H9 (cell line): Measurements from ENCODE around the gene CPB2. TPM values are rescaled to one million over a fixed set of nuclear protein-coding genes. Genes with fewer than 3 reads are reported as not detected.

Experiments used
- DNase-seq: peaks from one replicate; pipeline ENCODE4 v3.0.0-alpha.2; 2017
- H2AFZ ChIP-seq: one replicate; pipeline ENCODE4 v1.6.1; 2013; ENCODE audit warnings: mild to moderate bottlenecking, low read length, control low read depth, moderate library complexity
- H2AK5ac ChIP-seq: 2 replicates; pipeline ENCODE4 v1.6.1; 2013; ENCODE audit warnings: low read length, control low read depth, mixed read lengths; ENCODE audit not compliant: insufficient read length
- H2BK120ac ChIP-seq: one replicate; pipeline ENCODE4 v1.6.1; 2013; ENCODE audit warnings: low read depth, mild to moderate bottlenecking, low read length, control low read depth, inconsistent platforms; ENCODE audit not compliant: poor library complexity, severe bottlenecking
- H2BK12ac ChIP-seq: 2 replicates; pipeline ENCODE4 v1.6.1; 2013; ENCODE audit warnings: low read length, control low read depth, mixed read lengths, low read depth; ENCODE audit not compliant: insufficient read length
- H2BK15ac ChIP-seq: 2 replicates; pipeline ENCODE4 v1.6.1; 2013; ENCODE audit warnings: low read depth, low read length, control low read depth
- H2BK20ac ChIP-seq: one replicate; pipeline ENCODE4 v1.6.1; 2013; ENCODE audit warnings: low read depth, mild to moderate bottlenecking, low read length, control low read depth, inconsistent platforms; ENCODE audit not compliant: poor library complexity, severe bottlenecking
- H2BK5ac ChIP-seq: 2 replicates; pipeline ENCODE4 v1.6.1; 2013; ENCODE audit warnings: low read length, control low read depth, mixed read lengths; ENCODE audit not compliant: insufficient read length
- H3K14ac ChIP-seq: 2 replicates; pipeline ENCODE4 v1.6.1; 2013; ENCODE audit warnings: low read length, control low read depth; ENCODE audit not compliant: insufficient read depth
- H3K18ac ChIP-seq: 2 replicates; pipeline ENCODE4 v1.6.1; 2013; ENCODE audit warnings: low read depth, mild to moderate bottlenecking, mixed read lengths, low read length, control low read depth; ENCODE audit not compliant: insufficient read length
- H3K23ac ChIP-seq: 2 replicates; pipeline ENCODE4 v1.6.1; 2013; ENCODE audit warnings: low read length, control low read depth, mixed read lengths, low read depth; ENCODE audit not compliant: insufficient read length
- H3K23me2 ChIP-seq: 2 replicates; pipeline ENCODE4 v1.6.1; 2013; ENCODE audit warnings: low read depth, mild to moderate bottlenecking, mixed read lengths, low read length, control low read depth; ENCODE audit not compliant: insufficient read length, poor library complexity, severe bottlenecking
- H3K27ac ChIP-seq: 2 replicates; pipeline ENCODE4 v1.5.1; 2013; ENCODE audit warnings: low read length, control low read depth, mixed read lengths, low read depth; ENCODE audit not compliant: insufficient read length
- H3K27me3 ChIP-seq: 2 replicates; pipeline ENCODE4 v1.6.1; 2013; ENCODE audit warnings: low read length, control low read depth, inconsistent platforms; ENCODE audit not compliant: insufficient read depth
- H3K4ac ChIP-seq: 2 replicates; pipeline ENCODE4 v1.6.1; 2013; ENCODE audit warnings: low read depth, mild to moderate bottlenecking, control low read depth, inconsistent platforms, low read length, moderate library complexity
- H3K4me1 ChIP-seq: 2 replicates; pipeline ENCODE4 v1.6.1; 2013; ENCODE audit warnings: low read length, control low read depth, inconsistent platforms; ENCODE audit not compliant: insufficient read depth
- H3K4me2 ChIP-seq: 2 replicates; pipeline ENCODE4 v1.6.1; 2013; ENCODE audit warnings: low read length, control low read depth, mixed read lengths; ENCODE audit not compliant: insufficient read length, insufficient read depth
- H3K56ac ChIP-seq: 2 replicates; pipeline ENCODE4 v1.6.1; 2013; ENCODE audit warnings: low read depth, mild to moderate bottlenecking, mixed read lengths, low read length, control low read depth; ENCODE audit not compliant: insufficient read length
- H3K79me1 ChIP-seq: 2 replicates; pipeline ENCODE4 v1.6.1; 2013; ENCODE audit warnings: low read depth, mild to moderate bottlenecking, moderate library complexity, low read length, control low read depth, inconsistent platforms; ENCODE audit not compliant: insufficient read depth, poor library complexity, severe bottlenecking
- H3K79me2 ChIP-seq: 2 replicates; pipeline ENCODE4 v1.6.1; 2013; ENCODE audit warnings: low read length, control low read depth, inconsistent platforms; ENCODE audit not compliant: insufficient read depth
- H3K9ac ChIP-seq: 2 replicates; pipeline ENCODE4 v1.6.1; 2013; ENCODE audit warnings: low read length, control low read depth, mixed read lengths; ENCODE audit not compliant: insufficient read length; ENCODE audit errors: extremely low read depth
- H3K9me3 ChIP-seq: one replicate; pipeline ENCODE4 v1.6.1; 2013; ENCODE audit warnings: low read depth, low read length, inconsistent platforms; ENCODE audit not compliant: control insufficient read depth
- H3T11ph ChIP-seq: one replicate; pipeline ENCODE4 v1.6.1; 2013; ENCODE audit warnings: mild to moderate bottlenecking, low read length, control low read depth, inconsistent platforms
- H4K20me1 ChIP-seq: one replicate; pipeline ENCODE4 v1.6.1; 2013; ENCODE audit not compliant: control insufficient read depth, insufficient read length, insufficient read depth
- H4K5ac ChIP-seq: 2 replicates; pipeline ENCODE4 v1.6.1; 2013; ENCODE audit warnings: low read depth, mild to moderate bottlenecking, mixed read lengths, low read length, control low read depth; ENCODE audit not compliant: insufficient read length
- H4K8ac ChIP-seq: replicated peaks from 2 replicates; pipeline ENCODE4 v1.6.1; 2013; ENCODE audit warnings: low read length, control low read depth, mixed read lengths, low read depth; ENCODE audit not compliant: insufficient read length
- H4K91ac ChIP-seq: 2 replicates; pipeline ENCODE4 v1.6.1; 2013; ENCODE audit warnings: low read depth, mild to moderate bottlenecking, moderate library complexity, mixed read lengths, low read length, control low read depth; ENCODE audit not compliant: insufficient read length
- H3K27ac Mint-ChIP-seq, 3 experiments: 2 replicates in 2 of 3; 3 replicates in 1 of 3; pipeline ENCODE4 v1.8.0; 2020 to 2021; ENCODE audit warnings: mixed read lengths in 3 of 3, mild to moderate bottlenecking in 1 of 3, moderate library complexity in 1 of 3
- H3K27me3 Mint-ChIP-seq: 2 replicates; pipeline ENCODE4 v1.8.0; 2021; ENCODE audit warnings: low read depth, mild to moderate bottlenecking, moderate library complexity, mixed read lengths
- H3K36me3 Mint-ChIP-seq, 3 experiments: 2 replicates in 2 of 3; 3 replicates in 1 of 3; pipeline ENCODE4 v1.8.0; 2020 to 2021; ENCODE audit warnings: low read depth in 3 of 3, mixed read lengths in 3 of 3; ENCODE audit not compliant: insufficient read depth in 1 of 3
- H3K4me1 Mint-ChIP-seq, 2 experiments: 2 replicates each; pipeline ENCODE4 v1.8.0; 2020; ENCODE audit warnings: mixed read lengths in 2 of 2
- H3K4me3 Mint-ChIP-seq, 2 experiments: 2 replicates in 1 of 2; 3 replicates in 1 of 2; pipeline ENCODE4 v1.8.0; 2020 to 2021; ENCODE audit warnings: mild to moderate bottlenecking in 2 of 2, mixed read lengths in 2 of 2, moderate library complexity in 1 of 2
- H3K9me3 Mint-ChIP-seq, 2 experiments: 2 replicates in 1 of 2; 3 replicates in 1 of 2; pipeline ENCODE4 v1.8.0; 2020; ENCODE audit warnings: mild to moderate bottlenecking in 2 of 2, mixed read lengths in 2 of 2, moderate library complexity in 1 of 2
- WGBS: extraction: QIAGEN DNeasy Blood & Tissue Kit; methylation state at CpG from one replicate; pipeline ENCODE4 v1.1.7; 2013; ENCODE audit warnings: missing lambda C conversion rate, low lambda C conversion rate, mixed read lengths; ENCODE audit not compliant: insufficient read length; ENCODE audit errors: extremely low coverage; 5-methylcytosine and 5-hydroxymethylcytosine counted together
- total RNA-seq: library from RNA; stranded (reverse); gene quantifications from 2 replicates; pipeline ENCODE4 v1.2.1, GENCODE V29; 2021
- TF ChIP-seq, protein P1 (sequence below): fragments of 200-600 bp; sonication (generic); conservative IDR thresholded peaks from 3 replicates; pipeline ENCODE4 v1.8.0; 2021; ENCODE audit warnings: antibody characterized with exemption, mild to moderate bottlenecking

CPB2 gene
- total RNA-seq, 1 experiment from 2014 or later, result not detected

DNA sequence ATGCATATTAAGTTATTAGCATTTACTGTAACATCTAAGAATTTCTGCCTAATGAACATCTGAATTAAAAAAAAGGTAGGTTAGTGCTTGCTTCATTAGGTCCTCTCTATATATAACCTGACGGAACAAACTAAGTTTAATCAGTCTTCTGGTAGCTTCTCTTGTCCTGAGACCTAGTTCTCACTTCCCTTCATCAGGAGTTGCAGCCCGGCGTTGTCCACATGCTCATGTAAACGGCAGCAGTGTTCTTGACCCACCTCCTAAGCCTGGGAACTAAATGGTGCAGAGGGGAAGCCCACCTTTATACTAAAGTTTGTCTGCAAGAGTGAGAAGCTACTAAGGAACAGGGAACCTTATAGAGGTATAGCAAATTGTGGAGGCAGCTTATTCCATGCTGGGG lies 31.9 kb upstream of the CPB2 start:
- H3K4me1 Mint-ChIP-seq, result peaks cover 14% of the 10 kb centered on the region in 2 experiments
- Histone ChIP-seq H3K79me1 (no peaks in the 10 kb centered on the region), H4K8ac (no peak overlapping the region), H3K4ac (no peak overlapping the region), H2BK120ac (no peak overlapping the region), H3K14ac (no peak overlapping the region), H4K91ac (no peak overlapping the region), H3K27me3 (no peaks in the 10 kb centered on the region), H3K56ac (no peak overlapping the region), H2BK12ac (no peak overlapping the region), H3K27ac (no peak overlapping the region), H3K9me3 (no peaks in the 10 kb centered on the region), H3K23me2 (no peaks in the 10 kb centered on the region), H3T11ph (no peak overlapping the region), H3K4me2 (no peak overlapping the region), H2AK5ac (no peak overlapping the region), H3K4me1 (peaks cover 4% of the 10 kb centered on the region; the same call in 1 of the 2 replicates), H2BK20ac (no peak overlapping the region), H3K79me2 (no peaks in the 10 kb centered on the region), H2BK5ac (no peak overlapping the region), H2AFZ (no peak overlapping the region), H2BK15ac (no peak overlapping the region), H3K18ac (no peak overlapping the region), H3K23ac (no peak overlapping the region), H4K20me1 (no peaks in the 10 kb centered on the region), H4K5ac (no peak overlapping the region), H3K9ac (no peak overlapping the region)
- H3K27ac Mint-ChIP-seq, result no peak overlapping the region
- H3K27me3 Mint-ChIP-seq, result no peaks in the 10 kb centered on the region
- no peak overlapping the region for H3K4me3 Mint-ChIP-seq
- WGBS, result no CpG with 5 or more reads among the region's 4 CpGs
- TF ChIP-seq, protein P1, sequence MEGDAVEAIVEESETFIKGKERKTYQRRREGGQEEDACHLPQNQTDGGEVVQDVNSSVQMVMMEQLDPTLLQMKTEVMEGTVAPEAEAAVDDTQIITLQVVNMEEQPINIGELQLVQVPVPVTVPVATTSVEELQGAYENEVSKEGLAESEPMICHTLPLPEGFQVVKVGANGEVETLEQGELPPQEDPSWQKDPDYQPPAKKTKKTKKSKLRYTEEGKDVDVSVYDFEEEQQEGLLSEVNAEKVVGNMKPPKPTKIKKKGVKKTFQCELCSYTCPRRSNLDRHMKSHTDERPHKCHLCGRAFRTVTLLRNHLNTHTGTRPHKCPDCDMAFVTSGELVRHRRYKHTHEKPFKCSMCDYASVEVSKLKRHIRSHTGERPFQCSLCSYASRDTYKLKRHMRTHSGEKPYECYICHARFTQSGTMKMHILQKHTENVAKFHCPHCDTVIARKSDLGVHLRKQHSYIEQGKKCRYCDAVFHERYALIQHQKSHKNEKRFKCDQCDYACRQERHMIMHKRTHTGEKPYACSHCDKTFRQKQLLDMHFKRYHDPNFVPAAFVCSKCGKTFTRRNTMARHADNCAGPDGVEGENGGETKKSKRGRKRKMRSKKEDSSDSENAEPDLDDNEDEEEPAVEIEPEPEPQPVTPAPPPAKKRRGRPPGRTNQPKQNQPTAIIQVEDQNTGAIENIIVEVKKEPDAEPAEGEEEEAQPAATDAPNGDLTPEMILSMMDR, result no peak
- DNase-seq, result no peak
- no peaks in the 10 kb centered on the region for H3K9me3 Mint-ChIP-seq
- no peaks in the 10 kb centered on the region for H3K36me3 Mint-ChIP-seq
